Effector memory CD4-positive, alpha-beta T cell (primary cell): ENCODE results near the gene AURKAIP1.
"Not testable (repeated sequence)": the region's sequence is repeated elsewhere in the genome, so short reads cannot be mapped to it uniquely, and the experiment has no call there.

Experiments
- DNase-seq, 3 donors: peaks; one replicate each; pipeline ENCODE4 v3.0.0-alpha.2; 2020
- H3K27ac ChIP-seq: 2 replicates; pipeline ENCODE4 v1.7.0; 2013; ENCODE audit warnings: mild to moderate bottlenecking, low read length, moderate library complexity; ENCODE audit not compliant: insufficient read depth, poor library complexity, severe bottlenecking
- H3K27me3 ChIP-seq: replicated peaks from 2 replicates; pipeline ENCODE4 v1.7.0; 2013; ENCODE audit warnings: mild to moderate bottlenecking, low read length; ENCODE audit not compliant: insufficient read depth, control insufficient read depth, poor library complexity, severe bottlenecking
- H3K36me3 ChIP-seq: 2 replicates; pipeline ENCODE4 v1.7.0; 2013; ENCODE audit warnings: mild to moderate bottlenecking, low read length, moderate library complexity; ENCODE audit not compliant: control insufficient read depth, insufficient read depth
- H3K4me1 ChIP-seq: 2 replicates; pipeline ENCODE4 v1.7.0; 2013; ENCODE audit warnings: low read length, mild to moderate bottlenecking; ENCODE audit not compliant: control insufficient read depth, insufficient read depth, poor library complexity, severe bottlenecking
- H3K4me3 ChIP-seq: 2 replicates; pipeline ENCODE4 v1.7.0; 2013; ENCODE audit warnings: low read length, low read depth, mild to moderate bottlenecking; ENCODE audit not compliant: insufficient read depth, poor library complexity, severe bottlenecking
- H3K9me3 ChIP-seq: 2 replicates; pipeline ENCODE4 v1.7.0; 2013; ENCODE audit warnings: mild to moderate bottlenecking, low read length, moderate library complexity; ENCODE audit not compliant: control insufficient read depth

The AURKAIP1 gene

DNA sequence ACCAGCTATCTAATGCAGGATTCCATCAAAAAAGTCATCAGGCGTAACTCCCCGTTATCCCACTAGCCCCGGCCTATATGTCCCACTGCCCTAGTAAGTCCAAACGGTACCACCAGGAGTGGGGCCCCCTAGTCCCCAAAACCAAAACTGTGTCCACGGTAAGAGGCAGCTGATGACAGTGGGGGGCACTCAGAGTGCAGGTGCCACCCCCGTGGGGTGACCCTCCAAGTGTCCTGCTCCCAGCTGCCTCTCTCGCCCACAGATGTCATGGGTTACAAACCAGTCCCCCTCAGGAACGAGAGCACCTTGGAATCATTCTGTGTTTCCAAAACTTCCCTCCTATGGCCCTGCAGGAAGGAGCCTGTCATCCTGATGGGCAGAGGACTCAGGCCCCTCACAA, 10.9 kb upstream of the AURKAIP1 start:
- Histone ChIP-seq H3K27ac (no peak overlapping the region), H3K4me3 (no peak overlapping the region), H3K36me3 (peaks cover 59% of the 10 kb centered on the region), H3K4me1 (no peaks in the 10 kb centered on the region), H3K27me3 (no peaks in the 10 kb centered on the region), H3K9me3 (no peaks in the 10 kb centered on the region)
- no peak for DNase-seq

DNA sequence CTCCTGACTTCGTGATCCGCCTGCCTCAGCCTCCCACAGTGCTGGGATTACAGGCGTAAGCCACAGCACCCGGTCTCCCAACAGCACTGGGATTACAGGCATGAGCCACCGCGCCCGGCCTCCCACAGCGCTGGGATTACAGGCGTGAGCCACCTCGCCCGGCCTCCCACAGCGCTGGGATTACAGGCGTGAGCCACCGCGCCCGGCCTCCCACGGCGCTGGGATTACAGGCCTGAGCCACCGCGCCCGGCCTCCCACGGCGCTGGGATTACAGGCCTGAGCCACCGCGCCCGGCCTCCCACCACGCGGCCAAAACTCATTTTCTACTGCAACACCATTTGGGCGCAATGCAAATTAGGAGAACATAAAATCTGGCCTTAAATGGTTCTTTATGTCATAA, 10.3 kb upstream of the AURKAIP1 start:
- H3K4me1 ChIP-seq, H3K9me3 ChIP-seq, H3K4me3 ChIP-seq, H3K27ac ChIP-seq, DNase-seq, H3K27me3 ChIP-seq: not testable (repeated sequence)
- peaks cover 53% of the 10 kb centered on the region for H3K36me3 ChIP-seq

DNA sequence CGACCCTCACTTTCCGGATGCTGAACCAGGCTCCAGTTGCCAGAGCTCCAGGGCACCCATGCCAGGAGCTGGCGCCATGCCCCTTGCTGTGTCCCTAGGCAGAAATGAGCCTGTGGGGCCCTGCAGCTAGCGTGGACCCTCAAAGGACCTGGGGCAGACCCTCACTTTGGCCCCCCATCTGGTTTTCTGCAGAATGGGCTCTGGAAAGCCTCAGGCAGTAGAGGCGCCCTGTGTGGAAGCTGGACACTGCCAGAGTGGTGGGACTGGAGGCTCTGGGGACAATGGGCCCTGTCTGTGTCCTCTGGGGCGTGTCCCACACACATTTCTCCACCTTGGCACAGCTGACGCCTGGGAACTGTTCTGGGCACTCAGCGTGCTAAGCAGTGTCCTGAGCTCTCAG, 6.3 kb upstream of the AURKAIP1 start:
- Histone ChIP-seq H3K36me3 (peaks cover 17% of the 10 kb centered on the region), H3K4me1 (no peaks in the 10 kb centered on the region), H3K4me3 (no peak overlapping the region), H3K27ac (no peak overlapping the region), H3K9me3 (no peaks in the 10 kb centered on the region), H3K27me3 (no peaks in the 10 kb centered on the region)
- DNase-seq, result no peak

DNA sequence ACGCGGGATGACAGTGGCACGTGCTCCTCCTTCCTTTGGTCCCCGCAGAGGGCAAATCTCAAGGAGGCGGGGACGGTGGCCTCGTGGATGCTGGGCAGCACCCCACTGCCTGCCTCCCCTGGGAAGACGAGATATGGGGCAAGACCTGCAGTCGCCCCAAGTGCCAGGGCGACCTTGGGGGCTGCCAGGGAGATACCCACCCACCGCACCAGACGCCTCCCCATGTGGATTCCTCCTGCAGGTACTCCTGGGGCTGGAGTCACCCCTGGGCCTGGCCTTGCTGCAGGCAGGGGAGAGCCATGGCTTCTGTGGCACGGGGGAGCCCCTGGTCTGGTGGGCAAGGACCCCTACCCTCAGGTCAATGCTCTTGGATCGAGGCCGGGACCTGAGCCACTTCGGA, 5.9 kb upstream of the AURKAIP1 start:
- Histone ChIP-seq H3K27ac (no peak overlapping the region), H3K4me1 (no peaks in the 10 kb centered on the region), H3K9me3 (no peaks in the 10 kb centered on the region), H3K36me3 (peaks cover 12% of the 10 kb centered on the region), H3K27me3 (no peaks in the 10 kb centered on the region), H3K4me3 (no peak overlapping the region)
- no peak for DNase-seq

DNA sequence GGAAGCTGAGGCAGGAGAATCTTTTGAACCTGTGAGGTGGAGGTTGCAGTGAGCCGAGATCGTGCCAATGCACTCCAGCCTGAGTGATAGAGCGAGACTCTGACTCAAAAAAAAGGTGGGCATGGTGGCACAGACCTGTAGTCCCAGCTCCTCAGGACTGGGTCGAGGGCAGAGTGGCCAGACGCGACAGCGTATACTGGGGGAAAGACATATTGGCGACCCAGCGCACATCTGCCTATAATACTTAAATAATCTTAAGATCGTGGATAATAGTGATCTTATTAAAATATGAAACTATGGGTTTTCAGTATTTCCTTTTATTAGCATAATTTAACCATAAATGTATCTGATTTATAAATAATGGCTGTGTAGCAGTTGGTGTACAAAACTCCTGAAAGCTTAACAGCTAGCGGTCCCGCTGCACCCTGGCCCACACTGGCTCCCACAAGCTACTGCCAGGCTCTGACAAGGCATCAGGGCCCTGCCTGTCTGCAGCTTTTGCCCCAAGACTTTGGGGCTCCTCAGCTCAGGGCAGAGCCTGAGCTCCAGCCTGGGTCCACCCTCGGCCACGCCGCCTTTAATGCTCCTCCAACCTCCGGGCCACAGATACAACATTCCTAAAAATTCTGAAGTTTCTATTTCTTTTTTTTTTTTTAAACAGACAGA, 2.7 kb upstream of the AURKAIP1 start:
- no peaks in the 10 kb centered on the region for H3K9me3 ChIP-seq
- no peaks in the 10 kb centered on the region for H3K27me3 ChIP-seq
- H3K4me3 ChIP-seq, result no peak overlapping the region
- H3K36me3 ChIP-seq, result peaks cover 7% of the 10 kb centered on the region
- peaks cover 14% of the 10 kb centered on the region for H3K4me1 ChIP-seq
- H3K27ac ChIP-seq, result no peak overlapping the region
- no peak for DNase-seq

DNA sequence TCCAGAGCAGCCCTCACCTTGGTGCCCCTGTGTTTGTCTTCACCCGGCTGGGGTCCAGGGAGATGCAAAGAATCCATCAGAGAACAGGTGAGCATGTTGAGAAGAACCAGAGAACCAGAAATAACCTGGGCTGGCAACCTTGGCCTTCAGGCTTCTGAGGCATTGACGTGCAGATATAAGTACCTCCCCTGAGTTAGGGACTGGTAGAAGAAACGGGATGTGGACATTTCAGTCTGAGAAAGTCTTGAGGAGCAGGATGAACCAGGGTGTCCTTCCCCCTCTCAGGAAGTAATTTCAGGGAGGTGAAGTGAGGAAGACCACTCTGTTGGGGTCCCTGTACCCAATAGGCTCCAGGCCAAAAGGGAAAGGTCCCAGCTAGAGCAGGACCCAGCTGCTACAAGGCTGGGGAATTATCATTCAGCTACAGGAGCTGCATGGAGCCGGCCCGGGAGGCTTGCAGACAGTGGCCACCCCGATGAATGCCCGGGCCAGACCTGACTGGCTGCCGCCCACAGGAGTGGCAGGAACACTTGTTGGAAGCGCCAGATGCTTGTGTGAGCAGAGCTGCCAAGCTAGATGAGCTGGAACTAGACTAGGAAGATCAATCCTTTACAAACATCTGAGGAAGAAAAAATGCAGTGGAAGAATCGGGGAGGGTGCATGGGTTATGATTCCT, 1.7 kb upstream of the AURKAIP1 start:
- no peak overlapping the region for H3K27ac ChIP-seq
- no peak overlapping the region for H3K4me3 ChIP-seq
- no peaks in the 10 kb centered on the region for H3K27me3 ChIP-seq
- H3K36me3 ChIP-seq, result peaks cover 2% of the 10 kb centered on the region
- no peaks in the 10 kb centered on the region for H3K9me3 ChIP-seq
- DNase-seq, result no peak
- peaks cover 22% of the 10 kb centered on the region for H3K4me1 ChIP-seq

DNA sequence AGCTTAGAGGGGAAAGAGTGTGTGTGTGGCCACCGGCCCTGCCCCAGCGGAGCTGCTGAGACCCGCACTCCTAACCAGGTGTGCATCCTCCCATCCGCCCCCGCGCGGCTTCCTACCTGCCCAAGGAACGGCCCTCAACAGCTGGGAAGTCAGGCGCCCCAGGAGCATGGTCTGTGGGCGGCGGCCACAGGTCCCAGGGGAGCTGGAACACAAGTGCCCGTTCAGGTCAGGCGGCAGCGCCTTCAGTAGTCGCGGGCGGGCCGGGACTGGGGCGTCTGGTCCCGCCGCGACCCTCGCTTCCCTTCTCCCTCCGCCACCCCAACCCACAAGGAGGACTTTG, 448 bp downstream of the AURKAIP1 start:
- no peaks in the 10 kb centered on the region for H3K36me3 ChIP-seq
- DNase-seq, result no peak
- peak overlapping the region; percentile 78 for H3K4me3 ChIP-seq
- H3K9me3 ChIP-seq, result no peaks in the 10 kb centered on the region
- H3K27me3 ChIP-seq, result no peaks in the 10 kb centered on the region
- peaks cover 34% of the 10 kb centered on the region for H3K4me1 ChIP-seq
- peak overlapping the region; percentile 85 for H3K27ac ChIP-seq

DNA sequence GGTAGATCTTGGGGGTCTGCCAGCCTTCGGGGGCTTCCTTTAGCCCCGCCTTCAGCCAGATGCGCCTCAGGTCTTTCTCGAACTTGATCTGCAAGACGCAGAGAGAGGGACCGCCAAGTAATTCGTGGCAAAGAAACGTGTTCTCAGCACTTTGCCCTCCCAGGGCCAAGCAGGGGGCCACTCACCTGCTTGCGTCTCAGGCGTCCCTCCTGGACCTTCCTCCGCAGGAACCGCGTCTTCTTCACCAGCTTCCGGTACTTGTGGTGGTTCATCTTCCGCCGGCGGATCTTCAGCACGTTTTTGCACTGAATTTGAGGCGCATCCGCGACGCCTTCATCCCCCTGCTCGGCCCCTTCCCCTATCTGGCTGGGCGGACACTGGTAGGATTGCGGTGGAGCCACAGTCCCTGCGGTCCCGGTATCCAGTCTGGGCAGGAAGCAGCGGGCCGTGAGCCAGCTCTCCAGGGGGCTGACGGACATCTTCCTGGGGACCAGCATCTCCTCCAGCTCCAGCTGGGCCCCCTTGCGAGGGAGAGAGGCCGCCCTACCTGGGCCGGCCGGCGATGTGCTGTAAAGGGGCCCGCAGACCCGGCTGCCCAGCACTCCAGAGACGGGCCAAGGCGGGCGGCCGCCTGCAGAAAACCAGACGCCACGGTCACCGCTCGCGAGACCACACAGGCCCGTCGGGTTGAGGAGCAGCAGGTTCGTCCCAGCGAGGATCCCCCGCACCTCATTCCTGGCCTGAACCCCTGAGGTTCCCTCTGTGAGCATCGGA, 1.0 kb downstream of the AURKAIP1 start:
- Histone ChIP-seq H3K36me3 (no peaks in the 10 kb centered on the region), H3K4me3 (peak overlapping the region; percentile 78), H3K4me1 (peaks cover 34% of the 10 kb centered on the region), H3K27ac (peak overlapping the region; percentile 85), H3K9me3 (no peaks in the 10 kb centered on the region), H3K27me3 (no peaks in the 10 kb centered on the region)
- DNase-seq, result no peak

DNA sequence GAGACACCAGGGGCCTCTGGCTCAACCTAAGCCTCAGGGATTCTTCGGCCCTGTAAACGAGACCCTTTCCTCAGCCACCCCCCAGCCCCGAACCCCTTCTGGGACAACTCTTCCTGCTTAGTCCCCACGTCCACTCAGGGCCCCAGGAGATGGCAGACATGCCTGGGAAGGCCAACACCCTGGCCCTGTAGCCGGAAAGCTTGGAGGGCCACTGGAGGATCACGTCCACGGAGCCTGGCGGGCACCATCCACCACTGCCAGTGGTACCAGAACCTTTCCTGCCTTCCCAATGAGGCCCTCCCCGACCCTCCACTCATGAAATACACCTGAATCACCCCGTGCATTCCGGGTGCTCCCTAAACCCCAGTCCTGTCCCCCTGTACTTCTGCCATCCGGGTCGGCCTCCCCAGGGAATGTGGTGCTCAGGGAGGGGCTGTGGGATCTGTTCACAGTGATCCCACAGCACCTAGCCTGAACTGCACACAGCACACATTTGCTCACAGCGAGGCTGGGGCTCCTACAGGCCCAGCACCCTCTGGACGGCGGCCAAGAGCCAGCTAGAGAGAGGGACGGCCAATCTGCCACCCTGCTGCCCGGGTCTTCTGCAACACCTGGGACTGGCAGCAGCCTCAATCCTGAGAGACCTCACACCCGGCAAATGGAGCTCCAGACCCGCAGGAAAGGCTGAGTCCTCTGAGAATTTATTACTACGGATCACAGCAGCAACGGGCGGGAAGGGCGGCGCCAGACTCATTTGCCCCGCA, 1.8 kb downstream of the AURKAIP1 start:
- peaks cover 34% of the 10 kb centered on the region for H3K4me1 ChIP-seq

More for the DNA sequence above, 1.8 kb downstream of the AURKAIP1 start:
- H3K9me3 ChIP-seq, result no peaks in the 10 kb centered on the region
- no peaks in the 10 kb centered on the region for H3K27me3 ChIP-seq
- H3K4me3 ChIP-seq, result no peak overlapping the region
- no peak overlapping the region for H3K27ac ChIP-seq
- DNase-seq, result no peak
- no peaks in the 10 kb centered on the region for H3K36me3 ChIP-seq
